GM06990 (cell line): Measurements from ENCODE around the gene STK17B.

Source experiments
- DNase-seq: peaks from one replicate; pipeline ENCODE4 v3.0.0-alpha.2; 2011; ENCODE audit not compliant: insufficient read length; ENCODE audit errors: extremely low read depth
- H3K27me3 ChIP-seq: replicated peaks from 2 replicates; pipeline ENCODE4 v1.6.0; 2011; ENCODE audit warnings: low read length; ENCODE audit not compliant: control insufficient read depth, insufficient read depth
- H3K36me3 ChIP-seq: 2 replicates; pipeline ENCODE4 v1.5.1; 2011; ENCODE audit warnings: low read length; ENCODE audit not compliant: control insufficient read depth, insufficient read depth
- H3K4me3 ChIP-seq: replicated peaks from 2 replicates; pipeline ENCODE4 v1.5.1; 2011; ENCODE audit warnings: low read depth, mild to moderate bottlenecking, control low read depth, low read length
- CTCF ChIP-seq: IDR thresholded peaks from 2 replicates; pipeline ENCODE4 v1.5.1; 2011; ENCODE audit warnings: low read length, control low read depth, mild to moderate bottlenecking, inconsistent platforms; ENCODE audit not compliant: insufficient read depth, poor library complexity, severe bottlenecking

STK17B gene

GRCh38 chr2:196163285-196163684 lies 8.1 kb downstream of the STK17B start:
- TF ChIP-seq CTCF, result no peak
- DNase-seq, result no peak
- H3K27me3 ChIP-seq, result no peaks in the 10 kb centered on the region
- H3K4me3 ChIP-seq, result peak overlapping the region; percentile 12
- no peaks in the 10 kb centered on the region; the same call in 1 of the 2 replicates for H3K36me3 ChIP-seq

- H3K36me3 ChIP-seq, result no peaks in the 10 kb centered on the region; the same call in 1 of the 2 replicates
- no peak for TF ChIP-seq CTCF
Measured at GRCh38 chr2:196162586-196163175, 8.7 kb downstream of the STK17B start.

GRCh38 chr2:196160946-196161345 lies 10.4 kb downstream of the STK17B start:
- Histone ChIP-seq H3K36me3 (no peaks in the 10 kb centered on the region; the same call in 1 of the 2 replicates), H3K4me3 (no peak overlapping the region), H3K27me3 (no peaks in the 10 kb centered on the region)
- DNase-seq, result no peak
- no peak for TF ChIP-seq CTCF

More at GRCh38 chr2:196162586-196163175, 8.7 kb downstream of the STK17B start:
- Histone ChIP-seq H3K27me3 (no peaks in the 10 kb centered on the region), H3K4me3 (peak overlapping the region; percentile 12)
- no peak for DNase-seq

GRCh38 chr2:196160101-196160500 lies 11.3 kb downstream of the STK17B start:
- no peak for TF ChIP-seq CTCF
- Histone ChIP-seq H3K27me3 (no peaks in the 10 kb centered on the region), H3K36me3 (no peaks in the 10 kb centered on the region; the same call in 1 of the 2 replicates), H3K4me3 (no peak overlapping the region)
- DNase-seq, result peak; percentile 79

GRCh38 chr2:196159221-196159892 lies 12.0 kb downstream of the STK17B start:
- Histone ChIP-seq H3K27me3 (no peaks in the 10 kb centered on the region), H3K36me3 (no peaks in the 10 kb centered on the region; the same call in 1 of the 2 replicates), H3K4me3 (peak overlapping the region; percentile 4; the same call in 1 of the 2 replicates)
- no peak for DNase-seq
- TF ChIP-seq CTCF, result no peak
